Effector CD8-positive, alpha-beta T cell (primary cell): ENCODE data around the gene USP2.

ENCODE experiments used
- DNase-seq: peaks from one replicate; lab custom pipeline; 2025; lab: John Stamatoyannopoulos, UW
- total RNA-seq, 4 experiments: gene quantifications; one replicate each; lab custom pipeline; 2026; lab: John Stamatoyannopoulos, UW

Gene USP2
- 0.18 to 0.78 (median 0.61) reads per million in 4 experiments for total RNA-seq

DNA sequence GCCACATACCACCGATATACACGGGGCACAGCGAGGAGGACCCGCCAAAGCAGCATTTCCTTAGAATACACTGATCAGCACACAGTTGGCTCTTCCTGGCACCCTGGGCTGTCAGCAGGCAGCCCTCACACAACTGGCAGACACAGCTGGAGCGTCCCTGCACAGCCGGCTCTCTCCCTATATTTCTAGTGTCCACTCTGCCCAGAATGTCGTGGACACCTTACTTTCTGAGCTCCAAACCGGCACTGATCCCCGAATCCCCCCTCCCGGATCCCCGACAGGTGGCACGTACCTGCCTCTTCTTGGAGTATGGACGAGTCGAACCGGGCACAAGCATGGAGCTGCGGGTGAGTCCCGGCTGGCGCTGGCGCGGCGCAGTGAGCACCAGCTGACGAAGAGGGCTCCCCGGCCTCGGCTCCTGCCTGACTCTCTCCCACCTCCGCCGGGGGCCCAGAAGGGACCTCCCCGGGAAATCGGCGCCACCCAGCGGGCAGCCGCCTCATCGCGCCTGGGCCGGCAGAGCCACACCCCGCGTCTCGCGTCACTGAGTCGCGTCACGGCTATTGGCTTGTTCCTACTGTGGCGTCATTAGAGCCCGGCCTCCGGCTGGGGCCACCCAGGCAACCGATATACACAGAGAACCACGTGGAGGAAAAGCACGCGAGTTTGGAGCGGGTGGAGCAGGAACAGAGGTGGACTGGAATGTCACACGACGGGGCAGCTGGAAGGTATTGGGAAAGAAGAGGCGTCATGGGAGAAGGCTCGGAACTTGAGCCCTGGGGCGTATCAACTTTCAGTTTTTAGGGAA, at the start of gene USP2:
USP2 (minus strand) TSS at position 510 of the 808 bp plus-strand sequence. CDS start 8,210 bp downstream, outside the sequence.
- DNase-seq = peak; percentile 96

DNA sequence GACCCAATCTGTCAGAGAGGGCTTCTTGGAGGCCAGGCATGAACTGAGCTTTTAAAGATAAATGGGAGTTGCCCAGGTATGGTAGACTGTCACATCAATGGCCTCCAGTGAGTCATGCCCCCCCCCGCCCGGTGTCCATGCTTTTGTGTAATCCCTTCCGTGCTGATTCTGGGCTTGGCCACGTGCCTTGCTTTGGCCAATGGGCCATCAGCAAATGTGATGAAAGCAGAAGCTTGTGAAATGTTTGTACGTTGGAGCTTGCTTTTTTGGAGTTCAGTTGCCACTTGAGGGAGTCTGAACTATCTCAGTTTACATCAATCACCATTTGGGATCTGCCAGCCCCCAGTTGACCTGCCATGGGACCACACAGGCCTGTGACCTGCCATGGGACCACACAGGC, 45.8 kb upstream of the USP2 start:
- no peak for DNase-seq

- DNase-seq = no peak
Observed at GRCh38 chr11:119426142-119426541, 44.7 kb upstream of the USP2 start.

DNA sequence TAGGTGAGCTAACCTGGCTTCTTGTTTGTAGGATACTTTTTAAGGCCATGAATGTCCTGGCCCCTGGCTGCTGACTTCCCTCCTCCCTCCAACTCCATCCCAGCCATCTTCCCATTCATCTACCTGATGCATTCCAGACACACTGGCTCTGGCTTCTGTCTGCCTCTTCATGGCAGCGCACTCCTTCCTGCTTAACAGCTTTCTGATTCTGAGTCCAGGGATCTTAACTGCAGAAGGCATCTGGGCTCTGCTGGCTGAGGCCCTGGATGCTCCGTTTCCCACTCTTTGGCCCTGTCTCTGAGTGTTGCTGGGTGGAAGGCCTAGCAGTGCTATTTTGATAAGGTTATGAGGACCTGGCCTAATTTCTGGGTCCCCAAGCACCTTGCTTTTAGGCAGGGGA, 43.3 kb upstream of the USP2 start:
- DNase-seq = no peak

DNA sequence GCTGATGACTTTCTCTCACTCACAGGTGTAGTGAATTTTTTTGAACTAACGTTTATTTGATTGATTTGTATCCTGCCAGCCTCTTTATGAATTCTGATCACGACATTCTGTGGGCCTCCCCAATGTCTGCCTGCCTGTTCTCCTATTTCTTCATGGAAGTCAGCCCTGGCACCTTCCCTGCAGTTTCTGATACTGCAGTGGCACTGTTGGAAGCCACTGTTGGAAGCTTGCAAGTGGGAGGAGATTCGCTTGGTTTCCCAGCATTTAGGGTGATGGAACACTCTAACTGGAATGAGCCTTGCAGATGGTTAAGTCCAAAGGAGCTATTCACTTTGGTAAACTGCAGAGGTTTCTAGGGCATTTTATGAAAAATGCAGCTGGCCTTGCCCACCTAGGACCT, 42.8 kb upstream of the USP2 start:
- no peak for DNase-seq

- DNase-seq = no peak
Observed at GRCh38 chr11:119423509-119424254, 42.2 kb upstream of the USP2 start.

DNA sequence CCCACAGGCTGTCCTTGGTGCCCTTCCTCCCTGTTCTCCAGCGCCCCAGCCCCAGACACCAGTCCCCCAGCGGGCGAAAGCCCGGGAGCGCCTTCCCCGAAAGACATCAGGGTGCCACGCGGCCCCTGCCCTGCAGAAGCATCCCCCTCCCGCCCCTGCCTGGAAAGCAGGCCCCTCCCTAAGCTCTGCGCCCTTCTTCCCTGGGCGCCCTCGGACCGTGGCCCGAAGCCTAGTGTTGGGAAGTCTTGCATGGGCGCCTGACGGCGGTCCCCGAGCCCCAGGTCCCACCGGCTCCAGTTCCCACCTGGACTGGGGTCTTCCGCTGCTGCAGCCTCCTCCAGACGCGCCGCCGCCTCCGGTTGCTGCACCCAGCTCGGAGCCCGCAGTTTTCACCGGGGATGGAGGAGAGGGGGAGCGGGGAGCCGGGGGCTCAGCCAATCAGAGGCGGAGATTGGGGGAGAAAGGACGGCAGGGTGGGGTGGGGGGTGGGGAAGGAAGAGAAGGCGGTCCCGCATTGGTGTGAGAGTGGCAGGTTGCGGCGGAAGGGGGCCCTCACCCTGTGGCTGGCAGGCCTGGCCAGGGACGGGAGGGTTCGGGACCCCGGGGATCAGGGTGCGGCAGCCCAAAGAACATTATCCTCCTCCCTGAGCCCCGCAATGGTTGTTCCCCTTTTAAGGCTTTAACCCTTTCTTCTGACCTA, 41.5 kb upstream of the USP2 start, which contains the start of gene THY1:
THY1 (minus strand) TSS at position 364 of the 700 bp plus-strand sequence. CDS start 2,267 bp downstream, outside the sequence.
- no peak for DNase-seq

DNA sequence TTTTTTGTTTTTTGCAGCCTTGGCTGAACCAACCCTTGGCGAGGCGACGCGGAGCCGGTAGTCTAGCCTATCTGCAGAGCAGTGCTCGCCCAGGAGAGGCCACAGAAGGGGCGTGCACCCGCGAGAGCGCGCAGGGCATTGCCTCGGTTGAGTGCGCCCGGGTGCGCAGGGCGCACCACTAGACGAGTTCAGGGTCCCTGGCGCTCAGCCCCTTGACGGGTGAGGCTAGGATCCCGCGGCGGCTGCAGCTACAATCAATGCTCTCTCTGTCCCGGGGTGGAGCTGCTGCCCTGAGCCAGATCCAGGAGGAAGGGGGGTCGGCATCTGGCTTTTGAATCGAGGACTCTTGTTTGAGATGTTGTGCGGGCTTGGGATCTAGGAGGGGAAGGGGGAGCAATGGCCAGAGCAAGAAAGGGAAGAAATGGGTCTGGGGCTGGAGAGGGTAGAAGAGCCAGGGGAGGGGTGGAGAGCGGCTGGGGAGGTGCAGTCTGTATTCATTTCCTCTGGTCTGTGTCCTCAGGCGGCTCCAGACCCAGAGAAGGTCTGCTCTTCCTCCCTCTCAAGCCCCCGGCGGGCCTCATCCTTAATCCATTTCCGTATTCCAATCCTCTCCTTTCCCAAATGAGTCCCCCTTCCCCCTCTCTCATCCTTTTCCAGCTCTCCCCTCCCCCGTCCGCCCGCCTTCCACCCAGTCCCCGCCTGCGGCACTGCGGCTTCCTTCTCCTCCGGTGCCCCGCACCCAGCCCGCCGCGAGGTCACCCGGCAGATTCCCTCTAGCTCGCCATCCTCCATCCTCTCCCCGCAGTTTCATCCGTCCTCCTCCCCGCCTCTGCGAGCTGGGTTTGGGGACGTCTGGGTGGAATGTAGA, 40.7 kb upstream of the USP2 start:
- DNase-seq = no peak

- no peak for DNase-seq
Observed at GRCh38 chr11:119421351-119421750, 39.9 kb upstream of the USP2 start.

GRCh38 chr11:119420631-119421030, 39.1 kb upstream of the USP2 start:
- DNase-seq = no peak

GRCh38 chr11:119419834-119420492, 38.5 kb upstream of the USP2 start:
- DNase-seq = no peak

DNA sequence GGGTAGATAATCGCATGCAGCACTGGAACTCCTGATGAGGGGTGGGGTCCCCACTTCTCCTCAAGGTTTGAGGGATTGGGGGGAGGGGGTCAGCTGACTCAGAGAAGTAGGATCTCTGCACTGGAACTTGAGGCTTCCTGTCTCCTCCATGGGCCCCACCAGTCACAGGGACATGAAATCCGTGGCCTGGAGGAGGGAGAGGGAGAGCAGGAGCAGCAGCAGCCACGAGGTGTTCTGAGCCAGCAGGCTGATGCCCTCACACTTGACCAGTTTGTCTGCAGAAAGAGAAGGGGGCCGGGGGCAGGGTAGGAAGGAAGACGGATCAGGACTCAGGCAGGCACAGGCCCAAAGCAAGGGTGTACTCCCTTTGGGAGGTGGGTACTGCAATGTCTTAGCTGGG, 37.8 kb upstream of the USP2 start:
- no peak for DNase-seq

- no peak for DNase-seq
Observed at GRCh38 chr11:119418759-119419158, 37.3 kb upstream of the USP2 start.

GRCh38 chr11:119417726-119418540, 36.4 kb upstream of the USP2 start:
- no peak for DNase-seq

- DNase-seq = no peak
Observed at GRCh38 chr11:119416606-119417580, 35.4 kb upstream of the USP2 start.

DNA sequence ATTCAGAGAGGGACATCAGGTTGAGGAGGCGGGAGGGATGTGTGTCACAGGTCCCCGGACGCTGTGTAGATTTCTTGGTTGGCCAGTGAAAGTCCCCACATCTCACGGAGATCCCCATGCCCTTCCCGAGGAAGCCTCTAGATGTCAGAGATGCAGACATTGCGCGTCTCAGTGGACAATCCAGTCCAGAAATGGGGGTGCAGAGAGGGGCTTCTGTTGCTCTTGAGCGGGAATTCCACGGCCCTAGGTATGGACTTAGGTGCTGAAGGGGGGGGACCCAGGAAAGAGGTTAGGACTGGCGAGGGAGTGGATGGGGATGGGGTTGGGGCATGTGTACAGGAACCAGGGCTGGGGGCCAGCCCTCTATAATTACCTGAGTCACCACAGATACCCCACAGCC, 34.5 kb upstream of the USP2 start:
- no peak for DNase-seq

DNA sequence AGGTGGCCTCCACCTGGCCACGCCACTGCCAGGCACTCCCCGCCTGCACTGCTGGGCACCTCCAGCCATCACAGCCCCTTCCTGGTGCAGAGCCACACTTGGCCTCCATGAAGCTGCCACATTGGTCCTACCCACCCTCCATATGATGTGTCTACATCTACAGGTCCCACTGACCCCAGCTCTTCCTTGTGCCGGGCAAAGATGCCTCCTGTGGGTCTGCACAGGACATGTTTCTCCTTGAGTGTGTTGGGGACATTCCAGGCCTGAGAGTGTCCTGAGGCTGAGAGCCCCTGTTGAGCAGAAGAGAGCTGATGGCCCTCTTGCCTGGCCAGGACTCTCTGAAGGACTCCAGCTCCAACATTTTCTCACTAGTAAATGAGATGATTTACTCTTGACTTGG, 34.0 kb upstream of the USP2 start:
- no peak for DNase-seq

GRCh38 chr11:119414734-119415133, 33.2 kb upstream of the USP2 start:
- DNase-seq = no peak

GRCh38 chr11:119414321-119414720, 32.8 kb upstream of the USP2 start:
- DNase-seq = no peak
